Ascending aorta (tissue), 2 donors: ENCODE measurements around the gene RASL12. TPM values are rescaled to one million over a fixed set of nuclear protein-coding genes. Genes with fewer than 3 reads are reported as not detected.

ENCODE experiments used
- DNase-seq, 2 donors: peaks; one replicate each; pipeline ENCODE4 v3.0.0-alpha.2; 2019; ENCODE audit warnings: low spot score in 2 of 2
- H3K27ac ChIP-seq, 2 donors: fragments of 200-600 bp; sonication (generic); one replicate each; pipeline ENCODE4 v1.5.1; 2016 to 2017; ENCODE audit warnings: mild to moderate bottlenecking in 1 of 2
- H3K27me3 ChIP-seq: fragments of 200-600 bp; sonication (generic); one replicate; pipeline ENCODE4 v1.5.1; 2017
- H3K36me3 ChIP-seq, 2 donors: fragments of 200-600 bp; sonication (generic); one replicate each; pipeline ENCODE4 v1.5.1; 2016
- H3K4me1 ChIP-seq, 2 donors: fragments of 200-600 bp; sonication (generic); one replicate each; pipeline ENCODE4 v1.5.1; 2016 to 2017; ENCODE audit warnings: mild to moderate bottlenecking in 1 of 2
- H3K4me3 ChIP-seq, 2 donors: fragments of 200-600 bp; sonication (generic); one replicate each; pipeline ENCODE4 v1.5.1; 2016 to 2017; ENCODE audit warnings: mild to moderate bottlenecking in 1 of 2
- H3K9me3 ChIP-seq, 2 donors: fragments of 200-600 bp; sonication (generic); one replicate each; pipeline ENCODE4 v1.5.1; 2016
- intact Hi-C: fragments of 100-400 bp; cut with DNase I; formaldehyde crosslinking; loops from one replicate; pipeline ENCODE4 v1.15.1; 2023
- total RNA-seq: library from RNA; depleted of rRNA; stranded (reverse); fragments of >200 nt; gene quantifications from one replicate; pipeline ENCODE4 v1.1.0, GENCODE V29; 2016
- TF ChIP-seq, protein P1 (sequence below), 3 experiments: fragments of 200-600 bp in 2 of 3; fragments of 450-650 bp in 1 of 3; sonication (generic) in 2 of 3; IDR thresholded peaks; one replicate each; pipeline ENCODE4 v1.5.1; 2016 to 2019; ENCODE audit warnings: antibody characterized with exemption in 3 of 3, mild to moderate bottlenecking in 1 of 3, moderate library complexity in 1 of 3

RASL12 gene
- total RNA-seq, 1 donor from 2014 or later: 187 TPM

DNA sequence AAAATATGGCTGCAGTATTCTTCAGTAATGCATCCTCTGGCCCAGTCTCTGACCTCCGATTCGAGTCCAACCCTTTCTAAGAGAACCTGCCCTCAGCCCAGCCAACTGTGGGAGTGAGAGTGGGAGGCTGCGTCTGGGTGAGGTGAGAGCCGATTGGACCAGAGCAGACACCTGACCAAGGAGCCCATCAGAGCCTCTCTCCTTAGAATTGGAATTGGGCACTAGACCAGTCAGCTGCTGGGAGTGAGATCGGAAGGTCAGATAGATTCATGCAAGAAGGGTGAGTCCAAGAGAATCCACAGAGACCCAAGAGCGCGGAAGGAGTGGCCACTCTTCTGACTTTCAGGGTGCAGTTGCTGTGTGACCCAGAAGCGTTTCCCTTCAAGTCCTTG lies 10.2 kb downstream of the RASL12 start:
- TF ChIP-seq, protein P1, sequence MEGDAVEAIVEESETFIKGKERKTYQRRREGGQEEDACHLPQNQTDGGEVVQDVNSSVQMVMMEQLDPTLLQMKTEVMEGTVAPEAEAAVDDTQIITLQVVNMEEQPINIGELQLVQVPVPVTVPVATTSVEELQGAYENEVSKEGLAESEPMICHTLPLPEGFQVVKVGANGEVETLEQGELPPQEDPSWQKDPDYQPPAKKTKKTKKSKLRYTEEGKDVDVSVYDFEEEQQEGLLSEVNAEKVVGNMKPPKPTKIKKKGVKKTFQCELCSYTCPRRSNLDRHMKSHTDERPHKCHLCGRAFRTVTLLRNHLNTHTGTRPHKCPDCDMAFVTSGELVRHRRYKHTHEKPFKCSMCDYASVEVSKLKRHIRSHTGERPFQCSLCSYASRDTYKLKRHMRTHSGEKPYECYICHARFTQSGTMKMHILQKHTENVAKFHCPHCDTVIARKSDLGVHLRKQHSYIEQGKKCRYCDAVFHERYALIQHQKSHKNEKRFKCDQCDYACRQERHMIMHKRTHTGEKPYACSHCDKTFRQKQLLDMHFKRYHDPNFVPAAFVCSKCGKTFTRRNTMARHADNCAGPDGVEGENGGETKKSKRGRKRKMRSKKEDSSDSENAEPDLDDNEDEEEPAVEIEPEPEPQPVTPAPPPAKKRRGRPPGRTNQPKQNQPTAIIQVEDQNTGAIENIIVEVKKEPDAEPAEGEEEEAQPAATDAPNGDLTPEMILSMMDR (IDR thresholded peaks at IDR 0.05): no peak
- Histone ChIP-seq H3K4me3 (no peak overlapping the region), H3K9me3 (no peaks in the 10 kb centered on the region), H3K36me3 (peaks cover 57 to 70% of the 10 kb centered on the region in 2 donors), H3K27me3 (no peaks in the 10 kb centered on the region), H3K4me1 (peaks cover 21 to 75% of the 10 kb centered on the region in 2 donors), H3K27ac (peak overlapping the region; percentile 97)
- DNase-seq: no peak
- intact Hi-C loops: no loop called here

DNA sequence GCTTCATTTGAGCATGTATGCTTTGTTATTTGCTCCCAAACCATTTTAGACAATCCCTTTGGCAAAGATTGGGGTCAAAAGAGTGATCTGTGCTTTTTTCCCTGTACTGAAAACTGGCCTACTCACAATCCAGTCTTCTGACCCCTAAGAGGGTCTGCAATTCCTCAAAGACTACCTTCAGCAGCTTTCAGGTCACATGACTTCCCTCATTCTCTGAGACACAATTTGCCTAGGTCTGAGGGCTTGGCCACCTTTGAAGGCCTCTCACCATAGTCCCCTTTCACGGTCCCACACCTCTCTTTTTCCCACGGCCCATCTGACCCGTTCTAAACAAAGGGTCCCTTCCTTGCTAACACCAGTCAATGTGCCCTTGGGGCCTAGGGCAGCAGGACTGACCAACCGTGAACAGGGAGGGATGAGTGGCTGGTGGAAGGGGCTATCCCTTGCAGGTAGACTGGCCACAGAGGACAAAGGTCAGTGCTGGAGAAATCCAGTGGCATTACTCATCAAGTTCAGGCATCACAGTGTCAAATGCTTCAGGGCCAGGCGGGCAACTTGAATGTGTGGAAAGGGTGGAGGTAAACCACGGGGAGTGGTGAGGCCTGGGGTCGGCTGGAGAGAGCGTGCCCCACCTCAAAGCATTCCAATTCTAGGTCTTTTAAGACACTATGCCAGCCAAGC lies 10.8 kb downstream of the RASL12 start:
- TF ChIP-seq, protein P1 (IDR thresholded peaks at IDR 0.05): no peak
- Histone ChIP-seq H3K4me3 (no peak overlapping the region), H3K9me3 (no peaks in the 10 kb centered on the region), H3K36me3 (peaks cover 57 to 71% of the 10 kb centered on the region in 2 donors), H3K27ac (peak overlapping the region; percentile 97), H3K27me3 (no peaks in the 10 kb centered on the region), H3K4me1 (peaks cover 18 to 69% of the 10 kb centered on the region in 2 donors)
- intact Hi-C loops: no loop called here
- DNase-seq: no peak

DNA sequence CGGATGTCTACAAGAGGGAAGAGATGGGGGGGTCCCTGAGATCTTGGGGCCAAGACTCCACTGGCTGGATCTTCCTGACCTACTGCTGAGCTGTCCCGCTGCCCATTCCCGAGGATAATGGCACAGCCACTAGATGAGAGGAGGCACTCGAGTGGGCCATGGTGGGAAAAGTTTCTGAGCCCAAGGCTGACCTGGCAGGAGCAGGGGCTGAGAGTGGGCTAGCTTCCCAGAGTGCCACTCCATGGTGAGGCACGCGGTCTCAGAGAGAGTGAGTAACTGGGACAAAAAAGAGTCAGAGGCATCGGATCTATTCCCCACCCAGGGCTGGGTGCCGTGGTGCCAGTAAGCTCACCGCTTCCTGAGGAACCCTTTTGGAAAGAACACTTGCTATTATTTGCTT lies 11.7 kb downstream of the RASL12 start:
- Histone ChIP-seq H3K4me3 (no peak overlapping the region), H3K9me3 (no peaks in the 10 kb centered on the region), H3K27ac (peak overlapping the region; percentile 97), H3K27me3 (no peaks in the 10 kb centered on the region), H3K4me1 (peaks cover 16 to 62% of the 10 kb centered on the region in 2 donors), H3K36me3 (peaks cover 59 to 71% of the 10 kb centered on the region in 2 donors)
- no peak for DNase-seq
- intact Hi-C loops: no loop called here
- TF ChIP-seq, protein P1 (IDR thresholded peaks at IDR 0.05): no peak

DNA sequence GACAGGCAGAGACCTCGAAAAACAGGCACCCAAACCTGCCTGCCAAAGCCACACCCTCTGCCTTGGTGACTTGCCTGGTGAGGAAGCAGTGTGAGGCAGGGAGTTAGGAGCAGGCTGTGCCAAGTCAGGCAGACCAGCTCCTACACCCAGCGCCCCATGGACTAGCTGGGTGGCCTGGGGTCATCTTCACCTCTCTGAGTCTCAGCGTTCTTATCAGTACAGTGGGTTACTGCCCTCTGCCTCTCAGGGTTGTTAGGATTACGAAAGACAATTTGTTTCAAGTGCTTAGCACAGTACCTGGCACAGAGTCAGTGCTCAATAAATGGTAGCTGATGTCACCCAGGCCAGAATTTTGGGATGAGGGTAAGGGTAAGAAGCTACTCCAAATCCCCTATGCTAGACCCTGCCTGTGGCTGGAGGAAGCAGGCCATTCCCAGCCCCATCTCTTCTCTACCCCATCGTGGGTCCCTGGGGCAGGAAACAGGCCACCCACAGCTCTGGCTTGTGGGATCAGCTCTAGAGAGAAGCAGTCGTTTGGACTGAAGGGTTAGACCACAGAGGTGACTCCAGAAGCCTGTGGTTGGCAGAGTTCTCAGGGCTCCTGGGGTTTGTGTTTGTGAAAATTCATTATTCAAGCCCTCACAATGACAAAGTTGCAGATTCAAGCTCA lies 12.5 kb downstream of the RASL12 start:
- TF ChIP-seq, protein P1 (IDR thresholded peaks at IDR 0.05): no peak
- H3K36me3 ChIP-seq: peaks cover 59 to 71% of the 10 kb centered on the region in 2 donors
- H3K4me3 ChIP-seq: no peak overlapping the region
- peaks cover 13 to 55% of the 10 kb centered on the region in 2 donors for H3K4me1 ChIP-seq
- no peak for DNase-seq
- H3K27ac ChIP-seq: peak overlapping the region; percentile 97
- intact Hi-C loops: loop anchor here (2.0 kb wide), 1 partner anchor 77 kb away; the partner anchor contains the start of gene PDCD7
- H3K9me3 ChIP-seq: no peaks in the 10 kb centered on the region
- no peaks in the 10 kb centered on the region for H3K27me3 ChIP-seq

DNA sequence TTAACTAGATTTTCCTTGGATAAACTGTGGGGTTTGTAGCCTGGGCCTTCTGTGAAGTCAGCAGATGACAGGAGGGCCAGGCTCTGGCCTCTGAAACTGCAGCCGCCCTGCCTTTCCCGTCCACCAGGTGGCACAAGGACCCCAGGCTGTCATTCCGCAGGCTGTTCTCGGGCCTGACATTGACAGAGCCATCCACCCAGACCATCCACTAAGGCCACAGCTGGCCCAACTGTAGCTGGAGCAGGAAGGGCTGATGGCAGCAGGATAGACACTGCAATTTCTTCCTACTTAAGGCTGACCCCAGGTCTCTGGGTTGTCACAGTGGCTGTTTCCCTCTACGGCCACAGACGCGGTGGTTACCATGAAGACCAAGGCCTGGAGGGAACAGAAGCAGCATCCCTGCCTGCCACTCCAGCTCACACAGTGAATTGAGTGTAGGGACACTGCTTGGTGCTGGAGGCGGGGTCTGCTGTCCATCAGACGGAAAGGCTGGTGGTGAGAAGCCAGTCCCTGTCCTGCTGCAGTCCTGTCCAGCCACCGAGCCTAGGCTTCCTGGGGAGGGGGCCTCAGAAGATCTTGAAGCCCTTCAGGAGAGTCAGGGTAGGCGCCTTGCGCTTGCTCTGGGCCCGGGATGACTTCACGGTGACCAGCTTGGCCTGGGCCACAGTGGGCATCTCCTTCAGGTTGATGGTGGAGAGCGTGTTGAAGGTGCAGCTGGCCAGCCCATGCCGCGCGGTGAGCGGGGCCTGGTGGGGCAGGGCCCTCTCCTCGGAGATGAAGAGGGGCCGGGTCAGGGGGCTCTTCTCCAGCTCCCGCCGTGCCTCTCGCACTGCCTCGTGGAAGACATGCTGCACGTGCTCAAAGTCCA lies 13.2 kb downstream of the RASL12 start:
- no peak overlapping the region for H3K4me3 ChIP-seq
- H3K9me3 ChIP-seq: no peaks in the 10 kb centered on the region
- peaks cover 13 to 52% of the 10 kb centered on the region in 2 donors for H3K4me1 ChIP-seq
- peaks cover 59 to 71% of the 10 kb centered on the region in 2 donors for H3K36me3 ChIP-seq
- intact Hi-C loops: loop anchor here (1.0 to 2.0 kb wide), 3 partner anchors 29 to 78 kb away; partner anchors contain the start of gene PDCD7
- peak overlapping the region; percentile 97 for H3K27ac ChIP-seq
- H3K27me3 ChIP-seq: no peaks in the 10 kb centered on the region
- DNase-seq: peak in 1 of 2 donors; percentile 81
- TF ChIP-seq, protein P1 (IDR thresholded peaks at IDR 0.05): peak; percentile 80 to 89 (median 87)
